Mesodermal cell (in vitro differentiated cells): ENCODE data around the gene CIDEB.

Experiments
- H3K27ac ChIP-seq: 2 replicates; pipeline ENCODE4 v1.7.0; 2013; ENCODE audit warnings: mild to moderate bottlenecking, low read depth, low read length, moderate library complexity; ENCODE audit not compliant: severe bottlenecking
- H3K36me3 ChIP-seq: 2 replicates; pipeline ENCODE4 v1.7.1; 2013; ENCODE audit warnings: mild to moderate bottlenecking, low read length, moderate library complexity; ENCODE audit not compliant: control insufficient read depth, insufficient read depth
- H3K4me1 ChIP-seq: one replicate; pipeline ENCODE4 v1.7.1; 2013; ENCODE audit warnings: mild to moderate bottlenecking, low read length; ENCODE audit not compliant: insufficient read depth, control insufficient read depth, poor library complexity, severe bottlenecking
- H3K4me3 ChIP-seq: 2 replicates; pipeline ENCODE4 v1.7.0; 2013; ENCODE audit warnings: low read length, control low read depth, mild to moderate bottlenecking; ENCODE audit not compliant: insufficient read depth, poor library complexity, severe bottlenecking; ENCODE audit errors: extremely low read depth
- H3K9me3 ChIP-seq: 2 replicates; pipeline ENCODE4 v1.7.1; 2013; ENCODE audit warnings: mild to moderate bottlenecking, low read length, moderate library complexity; ENCODE audit not compliant: control insufficient read depth
- WGBS, 2 experiments: methylation state at CpG; one replicate each; pipeline ENCODE4 v1.1.5; 2013; ENCODE audit warnings: missing lambda C conversion rate in 2 of 2; ENCODE audit not compliant: insufficient coverage in 2 of 2; 5-methylcytosine and 5-hydroxymethylcytosine counted together

CIDEB gene

DNA sequence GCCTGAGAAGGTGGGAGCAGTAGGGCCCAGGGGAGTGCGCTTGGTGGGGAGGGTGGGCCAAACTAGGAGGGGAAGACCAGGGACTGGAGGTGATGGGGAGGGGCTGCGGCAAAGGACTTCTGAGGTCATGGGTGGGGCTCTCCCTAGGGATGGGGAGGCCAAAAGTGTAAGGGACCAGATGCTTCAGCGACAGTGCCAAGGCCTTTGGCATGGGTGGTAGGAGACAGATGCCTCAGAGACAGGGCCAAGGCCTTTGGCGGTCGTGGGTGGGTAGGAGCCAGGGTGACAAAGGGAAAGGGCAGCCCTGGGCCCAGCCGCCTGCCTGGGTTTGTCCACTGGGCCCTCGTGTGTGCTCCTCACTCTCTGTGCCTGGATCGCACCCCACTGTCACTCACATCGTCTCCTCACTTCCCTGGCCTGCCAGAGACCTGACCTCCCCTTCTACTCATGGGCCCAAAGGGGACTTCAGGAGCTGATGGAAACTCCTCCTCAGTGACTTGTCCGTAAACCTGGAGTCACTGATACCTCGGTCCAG is 23.2 kb downstream of the CIDEB start:
- Histone ChIP-seq H3K27ac (no peak overlapping the region), H3K36me3 (peaks cover 5% of the 10 kb centered on the region)
- 84 to 85% methylated on average over 10 to 11 of the region's 11 CpGs for WGBS, 2 experiments

DNA sequence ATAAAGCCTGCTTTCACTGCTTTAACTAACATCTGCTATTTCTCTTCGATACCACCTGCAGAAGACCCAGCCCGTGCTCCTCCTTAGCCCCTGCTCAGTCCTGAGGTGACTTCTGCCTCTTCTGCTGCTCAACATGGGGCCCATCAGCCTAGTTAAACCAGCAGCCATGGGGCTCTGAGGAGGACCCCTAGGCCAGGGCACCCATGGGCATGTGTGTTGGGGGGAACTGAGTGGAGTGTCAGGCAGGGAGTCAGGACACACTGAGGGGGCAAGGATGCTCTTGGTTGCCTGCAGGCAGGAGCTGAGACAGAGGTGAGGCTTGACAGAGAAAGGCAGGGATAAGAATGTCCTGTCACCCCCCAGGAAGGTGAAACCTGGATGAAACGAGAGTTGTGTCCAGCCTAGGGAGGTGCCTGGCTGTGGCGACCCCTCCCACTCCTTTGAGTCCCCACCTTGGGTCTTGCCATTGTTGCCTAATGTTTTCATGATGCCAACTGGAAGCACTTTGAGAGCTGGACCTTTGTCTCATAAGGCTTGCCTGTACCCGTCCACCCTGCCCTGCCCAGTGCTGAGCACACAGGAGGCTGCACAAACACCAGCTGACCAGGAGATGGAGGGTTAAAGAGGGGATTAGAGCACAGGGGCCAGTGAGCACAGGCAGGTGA is 23.8 kb downstream of the CIDEB start:
- WGBS, 2 experiments, result 93 to 97% methylated on average over 4 to 5 of the region's 5 CpGs
- Histone ChIP-seq H3K9me3 (no peaks in the 10 kb centered on the region), H3K36me3 (no peaks in the 10 kb centered on the region), H3K27ac (no peak overlapping the region), H3K4me3 (no peak overlapping the region), H3K4me1 (no peaks in the 10 kb centered on the region)

More for the DNA sequence above, 23.2 kb downstream of the CIDEB start:
- no peaks in the 10 kb centered on the region for H3K4me1 ChIP-seq
- H3K9me3 ChIP-seq, result no peaks in the 10 kb centered on the region
- no peak overlapping the region for H3K4me3 ChIP-seq

DNA sequence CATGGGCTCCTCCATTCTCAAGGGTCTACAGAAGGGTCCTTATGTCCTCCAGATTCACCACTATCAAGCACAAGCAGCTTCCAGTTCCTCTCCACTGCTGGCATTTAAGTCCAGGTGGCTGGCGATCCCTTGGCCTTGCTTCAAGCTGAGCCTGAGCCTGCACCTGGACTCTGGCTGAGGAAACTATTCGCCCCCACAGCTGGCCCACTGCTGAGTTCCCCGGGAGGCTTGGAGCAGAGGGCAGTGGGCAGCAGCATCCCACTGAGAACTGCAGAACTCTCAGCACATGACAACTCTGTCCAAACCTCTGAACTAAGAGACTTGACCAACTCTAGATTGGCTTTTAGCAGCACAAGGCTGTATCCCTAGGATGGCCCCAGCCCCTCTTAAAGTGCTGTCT is 25.0 kb downstream of the CIDEB start:
- Histone ChIP-seq H3K27ac (no peak overlapping the region), H3K4me1 (no peaks in the 10 kb centered on the region), H3K9me3 (no peaks in the 10 kb centered on the region), H3K4me3 (no peak overlapping the region), H3K36me3 (no peaks in the 10 kb centered on the region)
- 85 to 87% methylated on average over 3 of the region's 3 CpGs for WGBS, 2 experiments

DNA sequence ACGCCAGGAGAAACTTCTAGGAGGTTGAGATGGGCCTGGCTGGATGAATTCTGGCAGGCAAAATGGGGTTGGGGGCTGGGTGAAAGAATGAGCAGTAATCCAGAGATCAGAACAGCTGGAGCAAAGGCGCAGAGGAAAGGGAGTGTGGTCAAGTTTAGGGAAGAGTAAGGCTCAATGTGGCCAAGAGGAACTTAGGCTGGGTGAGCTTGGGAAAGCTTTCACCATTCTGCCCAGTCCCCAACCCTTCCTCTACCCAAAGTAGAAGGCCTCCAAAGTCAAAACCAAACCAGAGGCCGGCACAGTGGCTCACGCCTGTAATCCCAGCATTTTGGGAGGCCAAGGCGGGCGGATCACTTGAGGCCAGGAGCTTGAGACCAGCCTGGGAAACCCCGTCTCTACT is 26.1 kb downstream of the CIDEB start:
- H3K9me3 ChIP-seq, result no peaks in the 10 kb centered on the region
- WGBS, 2 experiments, result 94 to 100% methylated on average over 5 of the region's 7 CpGs
- H3K27ac ChIP-seq, result no peak overlapping the region
- H3K36me3 ChIP-seq, result no peaks in the 10 kb centered on the region
- H3K4me1 ChIP-seq, result no peaks in the 10 kb centered on the region
- H3K4me3 ChIP-seq, result no peak overlapping the region

DNA sequence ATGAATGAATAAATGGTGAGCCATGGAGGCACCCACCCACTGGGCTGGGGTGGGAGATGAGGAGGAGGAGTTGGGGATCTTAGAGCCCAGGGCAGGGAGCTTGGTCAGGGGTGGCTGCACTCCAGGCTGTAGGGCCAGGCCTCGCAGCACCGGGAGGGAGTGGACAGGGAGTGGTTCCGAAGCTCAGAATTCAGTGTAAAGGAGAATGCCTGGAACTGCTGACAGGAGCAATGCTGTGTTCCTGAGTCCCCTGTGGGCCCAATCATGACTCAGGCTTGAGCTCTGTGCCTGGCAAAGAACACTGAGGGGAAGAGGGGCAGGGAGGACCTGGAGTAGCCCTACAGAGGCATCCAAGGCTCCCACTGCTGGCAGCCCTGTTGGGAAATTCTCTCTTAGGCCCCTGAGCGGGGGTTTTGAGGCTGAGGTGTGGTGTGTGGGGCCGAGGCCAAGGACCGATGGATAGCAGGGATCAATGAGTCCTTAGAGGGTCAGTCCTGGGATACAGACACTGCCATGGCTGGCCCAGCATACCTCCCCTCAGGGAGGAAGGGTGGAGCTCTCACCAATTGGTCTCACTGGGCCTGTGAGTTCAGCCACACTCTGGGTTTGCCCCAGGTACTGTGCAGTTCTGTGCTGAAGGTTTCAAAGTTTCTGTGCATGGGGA is 26.8 kb downstream of the CIDEB start:
- H3K27ac ChIP-seq, result no peak overlapping the region
- H3K9me3 ChIP-seq, result no peaks in the 10 kb centered on the region
- WGBS, 2 experiments, result 90 to 95% methylated on average over 6 of the region's 6 CpGs
- no peaks in the 10 kb centered on the region for H3K36me3 ChIP-seq
- H3K4me3 ChIP-seq, result no peak overlapping the region
- H3K4me1 ChIP-seq, result no peaks in the 10 kb centered on the region

DNA sequence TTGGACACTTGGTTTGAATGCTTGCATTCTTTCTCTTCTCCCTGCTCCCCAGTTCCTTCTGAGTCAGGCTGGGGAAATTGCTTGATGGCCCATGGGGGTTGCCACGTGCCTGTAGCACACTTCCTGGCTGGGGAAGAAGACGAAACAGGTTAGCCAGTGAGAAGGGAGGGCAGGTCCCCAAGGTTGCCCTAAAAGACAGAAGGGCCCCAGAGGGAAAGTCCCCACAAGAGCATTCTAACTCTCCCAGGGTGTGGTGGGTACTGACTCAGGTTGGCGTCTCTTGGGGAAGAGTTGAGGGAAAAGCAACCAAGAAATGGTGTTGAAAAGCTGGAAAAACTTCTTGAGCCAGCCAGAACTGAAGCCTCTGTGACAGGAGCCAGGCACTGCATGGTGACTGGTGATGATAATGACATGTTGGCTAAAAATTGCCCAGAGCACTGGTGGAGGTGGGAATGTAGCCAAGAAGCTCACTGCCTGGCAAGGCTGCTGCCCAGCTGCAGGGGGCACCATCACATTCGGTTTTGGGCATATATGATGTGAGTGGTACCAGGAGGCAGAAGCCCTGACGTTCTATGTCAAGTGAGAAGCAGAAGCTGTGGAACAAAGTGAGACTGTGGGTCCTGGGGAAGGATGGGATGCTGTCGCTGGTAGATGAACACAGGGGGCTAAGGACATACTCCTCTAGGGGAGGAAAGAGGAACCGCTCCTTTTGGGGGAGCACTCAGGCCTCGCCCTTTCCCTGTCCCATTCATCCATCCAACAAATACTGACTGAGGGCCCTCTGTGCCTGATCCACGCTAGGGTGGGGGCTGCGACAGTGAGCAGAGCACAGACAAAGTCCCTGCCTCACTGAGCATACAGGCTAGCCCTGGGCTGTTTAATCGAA is 28.2 kb downstream of the CIDEB start:
- no peak overlapping the region for H3K27ac ChIP-seq
- H3K36me3 ChIP-seq, result no peaks in the 10 kb centered on the region
- H3K9me3 ChIP-seq, result no peaks in the 10 kb centered on the region
- 89 to 93% methylated on average over 6 to 9 of the region's 11 CpGs for WGBS, 2 experiments
- no peaks in the 10 kb centered on the region for H3K4me1 ChIP-seq
- no peak overlapping the region for H3K4me3 ChIP-seq

DNA sequence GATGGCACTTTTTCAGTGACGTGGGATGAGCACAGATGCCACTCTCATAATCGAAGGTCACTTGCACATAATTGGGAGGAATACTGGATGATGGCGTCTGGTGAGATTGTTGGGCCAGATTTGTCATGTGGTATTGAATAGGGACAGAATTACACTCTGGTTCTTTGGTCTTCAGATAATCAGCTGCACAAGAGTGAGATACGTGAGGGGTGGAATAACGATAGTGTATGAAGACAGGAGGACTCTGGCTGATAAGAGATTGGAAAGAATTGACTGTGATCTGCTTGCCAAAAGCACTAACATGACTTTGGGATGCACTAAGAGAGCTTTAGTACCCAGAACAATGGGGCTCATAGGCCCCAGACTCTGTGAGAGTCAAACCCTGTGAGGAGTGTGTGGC is 29.4 kb downstream of the CIDEB start:
- Histone ChIP-seq H3K36me3 (no peaks in the 10 kb centered on the region), H3K27ac (no peak overlapping the region), H3K4me1 (no peaks in the 10 kb centered on the region), H3K9me3 (no peaks in the 10 kb centered on the region), H3K4me3 (no peak overlapping the region)
- 93 to 98% methylated on average over 5 of the region's 5 CpGs for WGBS, 2 experiments

DNA sequence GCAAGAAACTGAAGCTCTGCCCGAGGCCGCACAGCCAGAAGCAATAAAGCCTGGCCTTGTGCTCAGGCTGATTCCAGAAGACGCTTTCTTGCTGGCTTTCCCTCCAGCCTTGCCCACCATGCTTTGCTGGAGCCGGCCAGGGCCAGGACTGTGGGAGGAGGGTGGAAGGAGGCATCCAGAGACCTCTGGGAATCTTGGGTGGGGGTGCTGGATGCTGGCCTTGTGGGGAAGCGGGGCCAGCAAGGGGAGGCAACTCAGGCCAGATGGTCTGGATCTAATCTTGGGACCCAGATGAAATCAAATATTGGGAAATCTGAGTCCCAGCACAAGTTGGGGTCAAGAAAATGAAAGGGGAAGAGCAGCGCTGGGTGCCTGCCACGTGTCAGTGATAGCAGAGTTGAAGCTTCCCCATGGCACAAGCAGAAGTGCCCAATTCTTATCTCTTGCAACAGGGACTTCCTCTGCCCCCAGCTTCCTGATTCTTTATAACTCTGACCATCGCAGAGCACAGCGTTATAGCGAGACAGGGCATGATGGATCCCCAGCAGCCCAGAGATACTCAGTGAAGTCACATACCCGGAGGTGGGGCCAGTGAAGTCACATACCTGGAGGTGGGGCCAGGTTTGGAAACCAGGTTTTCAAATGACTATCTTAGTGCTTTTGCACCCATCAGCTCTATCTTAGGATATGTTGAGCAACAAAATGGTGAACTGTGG is 30.0 kb downstream of the CIDEB start:
- H3K4me1 ChIP-seq, result no peaks in the 10 kb centered on the region
- H3K36me3 ChIP-seq, result no peaks in the 10 kb centered on the region
- no peak overlapping the region for H3K4me3 ChIP-seq
- H3K9me3 ChIP-seq, result no peaks in the 10 kb centered on the region
- no peak overlapping the region for H3K27ac ChIP-seq
- WGBS, 2 experiments, result 93 to 96% methylated on average over 9 to 10 of the region's 11 CpGs

DNA sequence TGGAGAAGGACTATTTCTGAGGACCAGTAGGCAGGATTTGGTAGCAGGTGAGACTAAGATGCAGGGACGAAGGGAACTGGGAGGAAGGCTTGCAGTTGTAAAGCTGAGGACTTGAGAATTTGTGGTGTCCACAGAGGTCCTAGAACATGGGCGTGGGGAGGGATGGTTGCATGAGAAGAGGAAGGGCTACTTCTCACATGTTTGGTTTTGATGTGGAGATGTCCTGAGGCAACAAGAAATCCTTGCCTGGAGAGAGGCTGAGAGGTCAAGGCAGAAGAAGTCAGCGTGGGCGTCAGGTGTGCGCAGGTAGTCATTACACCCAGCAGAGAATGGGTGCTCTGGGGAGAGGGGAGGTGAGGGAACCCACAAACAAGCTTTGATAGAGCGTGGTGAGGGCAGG is 30.7 kb downstream of the CIDEB start:
- H3K4me1 ChIP-seq, result no peaks in the 10 kb centered on the region
- 95 to 97% methylated on average over 6 of the region's 6 CpGs for WGBS, 2 experiments

DNA sequence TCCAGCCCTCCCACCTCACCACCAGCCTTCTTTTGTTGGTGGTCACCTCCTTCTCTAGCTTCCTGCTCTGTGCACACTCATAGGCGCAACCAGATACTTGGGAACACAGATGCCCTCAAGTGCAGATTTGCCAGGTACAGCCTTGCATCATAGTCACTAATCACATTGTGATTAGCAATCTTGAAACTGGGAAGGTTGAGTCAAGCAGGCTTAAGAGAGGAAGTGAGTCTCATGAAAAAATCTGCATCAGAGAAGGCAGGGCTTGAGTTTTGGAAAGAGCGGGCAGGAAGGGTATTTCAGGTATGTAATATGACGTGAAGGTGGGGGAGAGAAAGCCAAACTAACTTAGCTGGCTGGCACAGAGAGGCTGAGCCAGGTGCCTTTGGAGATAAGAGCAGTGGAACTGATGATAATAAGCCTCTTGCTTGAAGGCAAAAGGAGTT is 33.7 kb downstream of the CIDEB start:
- Histone ChIP-seq H3K36me3 (peaks cover 2% of the 10 kb centered on the region), H3K4me3 (no peak overlapping the region), H3K27ac (no peak overlapping the region), H3K9me3 (no peaks in the 10 kb centered on the region), H3K4me1 (no peaks in the 10 kb centered on the region)
- 94% methylated on average over 3 of the region's 3 CpGs for WGBS, 2 experiments

More for the DNA sequence above, 30.7 kb downstream of the CIDEB start:
- H3K27ac ChIP-seq, result no peak overlapping the region
- H3K9me3 ChIP-seq, result no peaks in the 10 kb centered on the region
- H3K4me3 ChIP-seq, result no peak overlapping the region
- H3K36me3 ChIP-seq, result no peaks in the 10 kb centered on the region
